ENCODE results near the gene COL9A2. TPM values are rescaled to one million over a fixed set of nuclear protein-coding genes. Genes with fewer than 3 reads are reported as not detected.

The COL9A2 gene
- total RNA-seq, 6 experiments from 2014 or later, result 0.16 to 0.99 (median 0.46) TPM

DNA sequence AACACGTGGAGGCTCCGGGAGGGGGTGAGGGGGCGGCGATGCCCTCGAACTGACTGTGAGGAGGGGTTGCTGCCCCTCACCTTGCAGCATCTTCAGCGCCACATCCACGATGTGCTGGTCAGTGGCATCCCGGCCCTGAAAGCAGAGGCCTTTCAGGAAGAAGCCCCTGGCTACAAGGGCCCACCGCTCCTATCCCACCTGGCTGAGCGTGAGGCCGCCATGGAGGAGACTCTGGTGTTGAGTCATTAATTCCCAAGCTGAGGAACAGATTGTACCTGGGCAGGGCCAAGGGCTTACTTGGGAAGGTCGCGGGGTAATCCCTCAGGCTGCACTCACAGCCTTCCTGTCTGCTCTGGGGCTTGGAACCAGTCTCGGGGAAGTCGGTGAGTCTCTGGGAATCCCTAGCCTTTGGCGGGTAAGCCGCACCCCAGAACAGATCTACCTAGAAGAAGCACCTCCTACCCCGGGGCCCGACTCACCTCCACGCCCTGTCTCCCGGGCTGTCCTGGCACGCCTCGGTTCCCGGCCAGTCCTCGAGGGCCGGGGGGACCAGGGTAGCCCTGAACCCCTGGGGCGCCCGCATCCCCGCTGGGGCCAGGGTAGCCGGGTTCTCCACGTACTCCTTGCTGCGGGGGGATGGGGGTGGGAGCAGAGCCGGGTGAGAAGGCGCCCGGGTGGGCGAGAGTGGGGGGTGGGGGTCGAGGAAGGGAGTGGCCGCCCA is 13.9 kb downstream of the COL9A2 start:
- no peak for DNase-seq
- Histone ChIP-seq H3K27ac (no peak overlapping the region), H3K9me3 (no peaks in the 10 kb centered on the region), H3K36me3 (no peaks in the 10 kb centered on the region), H3K4me1 (no peaks in the 10 kb centered on the region), H3K4me3 (no peak overlapping the region), H3K27me3 (no peaks in the 10 kb centered on the region)
- ATAC-seq, result no peak
- WGBS (ENCODE audit: insufficient coverage, low coverage, low lambda C conversion rate, missing lambda C conversion rate), result 80% methylated on average over 6 of the region's 38 CpGs
- TF ChIP-seq, protein P1, sequence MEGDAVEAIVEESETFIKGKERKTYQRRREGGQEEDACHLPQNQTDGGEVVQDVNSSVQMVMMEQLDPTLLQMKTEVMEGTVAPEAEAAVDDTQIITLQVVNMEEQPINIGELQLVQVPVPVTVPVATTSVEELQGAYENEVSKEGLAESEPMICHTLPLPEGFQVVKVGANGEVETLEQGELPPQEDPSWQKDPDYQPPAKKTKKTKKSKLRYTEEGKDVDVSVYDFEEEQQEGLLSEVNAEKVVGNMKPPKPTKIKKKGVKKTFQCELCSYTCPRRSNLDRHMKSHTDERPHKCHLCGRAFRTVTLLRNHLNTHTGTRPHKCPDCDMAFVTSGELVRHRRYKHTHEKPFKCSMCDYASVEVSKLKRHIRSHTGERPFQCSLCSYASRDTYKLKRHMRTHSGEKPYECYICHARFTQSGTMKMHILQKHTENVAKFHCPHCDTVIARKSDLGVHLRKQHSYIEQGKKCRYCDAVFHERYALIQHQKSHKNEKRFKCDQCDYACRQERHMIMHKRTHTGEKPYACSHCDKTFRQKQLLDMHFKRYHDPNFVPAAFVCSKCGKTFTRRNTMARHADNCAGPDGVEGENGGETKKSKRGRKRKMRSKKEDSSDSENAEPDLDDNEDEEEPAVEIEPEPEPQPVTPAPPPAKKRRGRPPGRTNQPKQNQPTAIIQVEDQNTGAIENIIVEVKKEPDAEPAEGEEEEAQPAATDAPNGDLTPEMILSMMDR (IDR thresholded peaks at IDR 0.05), result no peak
- no peak for TF ChIP-seq POLR2A (IDR thresholded peaks at IDR 0.05)
- intact Hi-C loops (cut with DNase I), result no loop called here

DNA sequence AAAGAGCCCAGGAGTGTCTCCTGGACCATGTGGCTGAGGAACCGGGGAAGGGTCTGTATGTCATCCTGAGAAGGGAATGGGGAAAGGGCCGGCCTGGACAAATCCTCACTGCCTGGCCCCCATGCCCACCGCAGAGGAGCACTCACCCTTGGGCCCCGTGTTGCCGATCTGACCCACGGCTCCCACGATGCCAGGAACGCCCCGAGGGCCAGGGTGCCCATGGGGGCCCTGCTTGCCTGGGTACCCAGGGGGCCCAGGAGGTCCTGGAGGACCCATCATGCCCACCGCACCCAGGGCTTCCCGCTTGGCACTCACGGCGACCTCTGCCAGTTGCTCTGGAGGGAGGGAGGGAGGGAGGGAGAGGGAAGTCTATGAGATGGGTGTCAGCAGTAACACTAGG is 14.6 kb downstream of the COL9A2 start:
- DNase-seq (no peak), ATAC-seq (no peak)
- Histone ChIP-seq H3K4me3 (no peak overlapping the region), H3K4me1 (no peaks in the 10 kb centered on the region), H3K9me3 (no peaks in the 10 kb centered on the region), H3K27me3 (no peaks in the 10 kb centered on the region), H3K36me3 (no peaks in the 10 kb centered on the region), H3K27ac (no peak overlapping the region)
- intact Hi-C loops (cut with DNase I), result no loop called here
- TF ChIP-seq, protein P1 (IDR thresholded peaks at IDR 0.05), result no peak
- no peak for TF ChIP-seq POLR2A (IDR thresholded peaks at IDR 0.05)
- WGBS (ENCODE audit: insufficient coverage, low coverage, low lambda C conversion rate, missing lambda C conversion rate), result 70% methylated on average over 2 of the region's 13 CpGs

DNA sequence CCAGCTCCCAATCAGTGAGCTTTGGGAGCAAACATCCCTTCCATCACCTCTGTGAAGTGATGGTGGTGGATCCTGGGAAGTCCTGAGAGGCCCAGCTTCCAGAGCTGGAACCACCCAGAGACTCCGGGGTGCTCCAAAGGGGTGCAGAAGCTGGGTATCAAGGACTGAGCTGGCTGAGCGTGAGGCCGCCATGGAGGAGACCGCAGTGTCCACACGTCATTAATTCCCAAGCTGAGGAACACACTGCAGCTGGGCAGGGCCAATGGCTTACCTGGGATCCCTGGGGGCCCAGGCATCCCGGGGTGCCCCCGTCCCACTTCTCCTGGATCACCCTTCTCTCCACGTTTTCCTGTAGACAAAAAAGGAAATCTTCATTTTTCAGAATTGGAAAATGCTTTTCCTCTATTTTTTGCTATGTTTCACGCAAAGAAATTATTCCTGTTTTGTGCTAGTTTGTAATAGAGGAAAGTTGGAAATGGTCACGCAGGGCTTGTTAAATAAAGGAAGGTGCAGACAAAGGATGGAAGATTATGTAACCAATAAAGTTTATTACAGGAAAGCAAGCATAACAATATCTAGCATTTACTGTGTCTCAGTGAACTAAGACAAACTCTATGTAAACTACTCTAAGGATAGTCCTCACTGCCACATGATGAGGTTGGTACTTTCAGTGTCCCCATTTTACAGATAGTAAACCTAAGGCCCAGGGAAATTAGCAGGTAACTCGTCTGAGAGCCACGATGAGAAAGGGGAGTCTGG is 15.4 kb downstream of the COL9A2 start:
- H3K4me3 ChIP-seq, result no peak overlapping the region
- TF ChIP-seq POLR2A (IDR thresholded peaks at IDR 0.05), result no peak
- TF ChIP-seq, protein P1 (IDR thresholded peaks at IDR 0.05), result no peak
- intact Hi-C loops (cut with DNase I), result no loop called here
- no peak overlapping the region for H3K27ac ChIP-seq
- H3K4me1 ChIP-seq, result no peaks in the 10 kb centered on the region
- 87% methylated on average over 5 of the region's 12 CpGs for WGBS (ENCODE audit: insufficient coverage, low coverage, low lambda C conversion rate, missing lambda C conversion rate)
- no peak for ATAC-seq
- no peaks in the 10 kb centered on the region for H3K9me3 ChIP-seq
- no peaks in the 10 kb centered on the region for H3K27me3 ChIP-seq
- DNase-seq, result no peak
- no peaks in the 10 kb centered on the region for H3K36me3 ChIP-seq

DNA sequence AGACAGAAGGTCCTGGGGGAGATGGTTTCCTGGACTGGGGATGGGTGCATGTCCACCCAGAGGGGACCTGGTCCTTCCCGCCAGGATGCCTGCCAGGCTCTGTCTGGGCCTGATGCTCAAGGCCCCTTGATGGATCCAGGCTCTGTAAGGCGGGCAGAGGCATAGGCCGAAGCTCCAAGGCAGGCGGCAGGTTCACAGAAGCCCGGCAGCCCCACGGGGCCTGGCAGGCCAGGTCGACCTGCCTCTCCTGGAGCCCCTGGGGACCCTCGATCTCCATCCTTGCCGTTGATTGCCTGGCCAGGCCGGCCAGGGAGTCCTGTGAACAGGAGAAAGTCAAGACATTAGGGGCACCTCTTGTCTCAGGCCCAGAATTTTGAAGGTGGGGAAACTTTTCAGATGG is 16.0 kb downstream of the COL9A2 start:
- no peak for DNase-seq
- H3K4me3 ChIP-seq, result no peak overlapping the region
- H3K36me3 ChIP-seq, result no peaks in the 10 kb centered on the region
- TF ChIP-seq, protein P1 (IDR thresholded peaks at IDR 0.05), result no peak
- TF ChIP-seq POLR2A (IDR thresholded peaks at IDR 0.05), result no peak
- no peak overlapping the region for H3K27ac ChIP-seq
- no peaks in the 10 kb centered on the region for H3K27me3 ChIP-seq
- no peaks in the 10 kb centered on the region for H3K4me1 ChIP-seq
- intact Hi-C loops (cut with DNase I), result no loop called here
- ATAC-seq, result no peak
- 80% methylated on average over 3 of the region's 10 CpGs for WGBS (ENCODE audit: insufficient coverage, low coverage, low lambda C conversion rate, missing lambda C conversion rate)
- H3K9me3 ChIP-seq, result no peaks in the 10 kb centered on the region

All from right lobe of liver (tissue), 6 donors.